EH (cell line): Measurements from ENCODE around the gene PHYKPL.

Experiments
- DNase-seq: peaks from one replicate; pipeline ENCODE4 v3.0.0-alpha.2; 2015; ENCODE audit warnings: low read depth

PHYKPL gene

DNA sequence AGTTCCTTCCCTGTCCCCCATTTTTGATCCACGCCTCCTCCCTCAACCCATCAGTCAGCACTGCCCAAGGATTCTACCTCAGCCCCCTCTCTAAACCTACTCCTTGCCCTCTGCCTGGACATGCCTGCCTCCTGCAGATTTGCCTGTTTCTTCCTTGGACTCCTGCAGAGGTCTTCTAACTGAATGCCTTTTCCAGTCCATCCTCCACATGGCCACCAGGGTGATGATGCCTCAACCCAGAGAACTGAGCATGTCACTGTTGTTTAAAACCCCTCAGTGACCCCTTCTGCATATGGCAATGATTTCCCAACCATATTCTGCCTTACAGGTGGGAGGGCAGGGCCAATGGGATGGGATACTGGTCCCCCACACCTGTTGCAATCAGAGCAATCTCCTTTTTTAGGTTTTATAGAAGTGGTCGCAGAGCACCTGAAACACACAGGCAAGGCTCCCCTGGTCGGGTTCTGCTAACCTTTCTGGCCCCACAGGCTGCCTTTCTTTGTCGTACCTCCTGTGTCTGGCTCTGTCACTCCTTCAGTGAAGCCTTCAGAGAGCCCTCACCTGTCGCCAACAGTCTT is 9.3 kb downstream of the PHYKPL start:
- no peak for DNase-seq

DNA sequence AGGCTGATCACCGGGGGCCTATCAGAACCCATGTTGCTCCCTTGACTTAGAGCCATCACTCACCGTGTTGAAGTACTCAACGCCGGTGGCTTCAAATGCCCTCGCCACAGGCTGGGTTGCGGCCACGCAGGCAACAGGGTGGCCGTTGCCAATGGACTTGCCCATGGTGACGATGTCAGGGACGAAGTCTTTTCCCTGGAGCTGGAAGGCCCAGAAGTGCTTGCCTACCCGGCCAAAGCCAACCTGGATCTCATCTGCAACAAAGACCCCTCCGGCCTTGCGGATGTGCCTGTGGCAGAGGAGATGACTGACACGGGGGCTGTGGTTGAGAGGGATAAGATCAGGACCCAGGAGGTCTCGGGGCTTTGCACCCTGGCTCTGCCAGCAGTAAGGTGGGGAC is 10.3 kb downstream of the PHYKPL start:
- no peak for DNase-seq

DNA sequence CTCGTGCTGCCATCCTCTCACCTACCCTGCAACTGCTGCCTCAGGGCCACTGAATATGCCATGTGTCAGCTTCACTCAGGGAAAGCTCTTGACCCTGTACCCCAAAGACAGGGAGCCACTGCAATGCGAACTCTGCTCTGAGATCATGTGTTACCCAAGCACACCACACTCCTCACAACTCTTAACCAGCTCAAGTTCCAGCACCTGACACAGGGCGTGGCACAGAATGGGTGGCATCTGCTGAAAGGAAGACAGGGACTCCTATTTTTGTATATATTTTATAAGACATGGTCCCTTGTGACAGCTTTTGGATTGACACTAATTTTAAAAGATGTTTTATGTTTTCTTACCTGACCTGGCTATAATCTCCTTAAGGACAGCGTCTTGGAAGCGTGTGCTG is 10.7 kb downstream of the PHYKPL start:
- DNase-seq = no peak

DNA sequence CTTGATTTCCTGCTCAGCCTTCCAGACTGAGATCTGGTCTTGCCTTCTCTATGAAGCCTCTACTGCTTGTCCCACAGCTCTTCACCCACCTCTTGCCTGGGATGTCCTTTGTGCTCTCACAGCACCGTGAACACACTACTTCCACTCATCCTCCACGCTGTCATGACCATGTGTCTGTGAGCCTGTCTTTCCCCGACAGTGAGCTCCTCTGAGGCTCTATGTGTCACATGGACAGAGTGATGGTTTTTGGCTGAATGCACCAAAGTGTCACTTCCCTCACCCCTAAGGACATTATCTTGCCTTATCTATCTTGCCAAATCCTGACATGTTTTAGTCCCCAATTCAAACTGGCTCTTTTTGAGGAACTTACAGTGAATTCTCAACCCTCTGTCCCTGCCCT is 11.3 kb downstream of the PHYKPL start:
- DNase-seq = no peak

DNA sequence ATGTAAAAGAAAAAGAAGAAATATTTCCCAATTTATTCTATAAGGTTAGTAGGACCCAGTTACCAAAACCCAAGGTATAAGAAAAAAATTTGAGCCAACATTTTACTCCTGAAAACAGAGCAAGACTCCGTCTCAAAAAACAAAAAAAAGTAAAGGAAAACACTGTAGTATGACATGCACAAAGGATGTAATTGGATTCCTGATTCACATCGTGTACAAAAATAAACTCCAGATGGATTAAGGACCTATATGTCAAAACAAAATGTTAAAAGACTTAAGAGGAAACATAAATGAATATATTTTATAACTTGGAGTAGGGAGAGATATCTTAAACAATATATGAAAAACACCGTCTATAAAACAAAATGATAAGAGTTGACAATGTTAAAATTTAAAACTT is 13.8 kb downstream of the PHYKPL start:
- DNase-seq = no peak

DNA sequence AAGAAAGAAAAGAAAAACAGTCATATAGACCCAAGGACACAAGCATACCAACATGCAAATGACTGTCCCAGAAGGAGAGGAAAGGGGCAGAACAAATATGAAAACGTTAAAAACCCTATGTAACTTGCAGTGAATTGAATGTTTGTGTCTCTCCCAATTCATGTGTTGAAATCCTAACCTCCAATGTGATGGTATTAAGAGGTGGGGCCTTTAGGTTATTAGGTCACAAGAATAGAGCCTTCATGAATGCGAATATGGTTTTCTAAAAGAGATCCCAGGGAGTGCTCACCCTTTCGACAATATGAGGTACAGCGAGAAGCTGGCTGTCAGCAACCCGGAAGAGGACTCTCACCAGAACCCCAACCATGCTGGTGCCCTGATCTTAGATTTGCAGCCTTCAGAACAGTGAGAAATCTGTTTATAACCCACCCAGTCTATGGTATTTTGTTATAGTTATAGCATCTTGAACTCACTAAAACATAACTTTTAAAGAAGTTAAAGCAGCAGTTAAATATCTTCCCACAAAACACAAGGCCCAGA is 14.3 kb downstream of the PHYKPL start:
- DNase-seq = no peak

DNA sequence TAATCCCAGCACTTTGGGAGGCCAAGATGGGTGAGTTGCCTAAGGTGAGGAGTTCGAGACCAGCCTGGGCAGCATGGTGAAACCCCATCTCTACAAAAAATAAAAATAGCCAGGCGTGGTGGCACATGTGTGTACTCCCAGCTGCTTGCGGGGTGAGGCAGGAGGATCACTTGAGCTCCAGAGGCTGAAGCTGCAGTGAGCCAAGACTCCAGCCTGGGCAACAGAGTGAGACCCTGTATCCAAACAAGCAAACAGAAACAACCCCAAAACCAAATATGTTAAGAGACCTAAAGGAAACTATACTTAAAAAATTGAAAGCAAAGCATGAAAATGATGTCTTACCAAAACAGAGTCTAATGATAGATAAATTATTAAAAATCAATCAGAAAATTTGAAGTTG is 15.8 kb downstream of the PHYKPL start:
- no peak for DNase-seq

DNA sequence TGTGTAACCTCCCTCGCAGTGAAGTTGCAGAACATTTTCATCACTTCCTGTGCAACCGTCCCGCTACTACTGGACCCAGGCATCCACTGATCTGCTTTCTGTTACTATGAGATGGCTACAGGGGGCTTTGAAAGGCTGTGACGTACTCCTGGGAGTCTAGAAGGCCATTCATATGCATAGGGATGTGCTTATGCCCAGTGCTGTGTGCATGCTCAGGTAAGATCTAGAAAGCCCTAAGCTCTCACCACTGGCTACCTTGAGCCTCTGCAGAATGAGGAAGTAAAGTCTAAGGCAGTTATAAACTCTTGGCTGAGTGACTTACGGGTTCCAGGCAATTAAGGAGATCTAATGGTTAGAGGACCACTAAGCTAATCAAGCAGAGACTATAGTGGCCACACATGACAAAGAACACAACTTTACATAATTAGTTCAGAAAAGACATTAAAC is 16.5 kb downstream of the PHYKPL start:
- DNase-seq = no peak

DNA sequence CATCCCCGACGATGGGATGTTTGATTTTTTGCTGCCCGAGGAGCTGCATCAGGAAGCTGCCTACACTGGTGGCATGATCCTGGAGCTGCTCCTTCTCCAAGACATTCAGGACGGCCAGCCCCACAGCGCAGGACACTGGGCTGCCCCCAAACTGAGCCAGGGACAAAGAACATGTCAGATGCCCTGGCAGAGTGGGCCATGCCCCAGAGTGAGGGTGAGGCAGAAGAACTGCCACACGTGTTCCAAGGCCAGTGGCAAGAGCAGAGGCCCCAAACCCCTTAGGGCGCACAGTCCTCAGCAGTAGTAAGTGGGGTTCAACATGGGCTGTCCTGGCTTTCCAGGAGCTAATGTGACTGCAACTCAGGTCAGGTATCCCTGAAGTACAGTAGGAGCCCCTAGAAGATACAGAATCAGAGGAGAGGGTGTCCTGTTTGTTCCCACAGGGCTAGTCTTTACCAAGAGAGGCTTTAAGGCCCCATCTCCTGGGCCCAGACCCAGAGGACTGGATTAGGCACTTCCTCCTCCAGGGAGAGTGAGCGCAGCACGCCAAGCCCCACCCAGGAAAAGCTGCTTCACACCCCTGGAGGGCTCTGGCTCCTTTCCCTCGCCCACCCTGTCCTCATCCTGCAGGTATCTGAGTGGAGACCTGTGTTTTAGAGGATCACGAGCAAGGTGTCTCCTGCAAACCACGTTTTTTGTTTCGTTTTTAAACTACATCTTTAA is 17.2 kb downstream of the PHYKPL start:
- no peak for DNase-seq

DNA sequence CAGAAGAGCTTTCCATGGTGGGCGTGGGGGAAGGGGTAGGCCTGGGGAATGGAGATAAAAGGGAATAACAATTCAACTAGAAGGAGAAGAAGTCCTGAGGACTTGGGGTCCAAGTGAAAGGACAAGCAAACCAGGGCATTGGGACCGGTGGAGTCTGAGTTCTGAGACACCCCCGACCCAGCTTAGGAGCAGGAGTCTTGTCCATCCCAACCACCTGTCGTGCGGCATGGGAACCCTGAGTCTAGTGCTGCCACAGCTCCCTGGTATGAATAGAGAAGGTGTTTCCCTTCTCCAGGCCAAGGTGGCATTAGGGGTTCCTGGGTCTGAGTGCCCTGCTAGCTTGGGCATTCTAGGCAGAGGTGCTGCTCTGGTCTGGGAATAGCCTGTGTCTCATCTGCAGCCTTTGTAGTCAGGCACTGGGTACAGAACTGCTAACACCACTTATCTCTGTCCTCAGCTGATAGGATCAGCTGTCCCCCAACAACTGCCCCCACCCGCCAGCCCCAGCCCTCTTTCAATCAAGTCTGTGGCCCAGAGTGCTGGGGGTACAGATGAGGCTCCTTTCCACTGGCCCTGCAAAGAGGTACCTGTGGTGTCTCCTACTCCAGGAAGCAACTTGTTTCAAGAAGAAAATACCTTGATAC is 18.3 kb downstream of the PHYKPL start:
- no peak for DNase-seq

DNA sequence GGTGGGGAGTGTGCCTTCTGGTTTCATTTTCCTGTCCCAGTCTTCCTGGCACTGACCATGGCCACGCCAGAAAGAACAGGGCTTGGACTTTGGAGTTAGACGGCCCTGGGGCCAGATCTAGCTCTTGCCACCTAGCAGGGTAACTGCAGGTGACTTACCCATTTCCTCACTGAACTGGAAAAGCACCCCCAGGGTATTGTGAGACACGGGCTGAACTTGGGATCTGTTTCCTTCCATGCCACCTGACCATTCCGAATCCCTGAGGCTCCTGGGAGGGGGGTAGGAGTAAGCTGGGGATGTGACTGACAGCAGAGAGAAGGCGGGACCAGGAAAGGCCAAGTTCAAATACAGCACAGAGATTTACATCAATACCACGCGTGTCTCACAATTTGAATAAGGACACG is 18.9 kb downstream of the PHYKPL start:
- DNase-seq = no peak

DNA sequence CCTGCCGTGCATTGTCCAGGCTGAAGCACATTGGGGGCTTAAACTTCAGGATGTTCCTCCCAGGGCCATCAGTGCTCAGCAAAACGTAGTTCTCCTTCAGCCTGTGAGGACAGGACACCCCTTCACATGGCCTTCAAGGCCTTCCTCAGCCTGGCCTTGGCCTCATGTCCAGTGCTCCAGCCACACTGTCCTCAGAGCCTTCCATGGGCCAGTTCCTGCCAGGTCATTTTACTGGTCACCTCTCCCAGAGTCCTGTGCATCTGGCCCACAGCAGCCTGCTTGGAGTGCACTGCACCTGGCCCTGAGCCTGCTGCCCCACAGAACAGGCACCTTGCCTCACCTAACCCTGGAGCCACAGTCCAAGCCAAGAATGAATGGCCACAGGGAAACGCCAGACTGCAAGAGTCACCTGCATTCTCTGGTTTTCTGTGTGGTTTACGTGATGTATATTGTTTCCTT is 19.6 kb downstream of the PHYKPL start:
- no peak for DNase-seq

DNA sequence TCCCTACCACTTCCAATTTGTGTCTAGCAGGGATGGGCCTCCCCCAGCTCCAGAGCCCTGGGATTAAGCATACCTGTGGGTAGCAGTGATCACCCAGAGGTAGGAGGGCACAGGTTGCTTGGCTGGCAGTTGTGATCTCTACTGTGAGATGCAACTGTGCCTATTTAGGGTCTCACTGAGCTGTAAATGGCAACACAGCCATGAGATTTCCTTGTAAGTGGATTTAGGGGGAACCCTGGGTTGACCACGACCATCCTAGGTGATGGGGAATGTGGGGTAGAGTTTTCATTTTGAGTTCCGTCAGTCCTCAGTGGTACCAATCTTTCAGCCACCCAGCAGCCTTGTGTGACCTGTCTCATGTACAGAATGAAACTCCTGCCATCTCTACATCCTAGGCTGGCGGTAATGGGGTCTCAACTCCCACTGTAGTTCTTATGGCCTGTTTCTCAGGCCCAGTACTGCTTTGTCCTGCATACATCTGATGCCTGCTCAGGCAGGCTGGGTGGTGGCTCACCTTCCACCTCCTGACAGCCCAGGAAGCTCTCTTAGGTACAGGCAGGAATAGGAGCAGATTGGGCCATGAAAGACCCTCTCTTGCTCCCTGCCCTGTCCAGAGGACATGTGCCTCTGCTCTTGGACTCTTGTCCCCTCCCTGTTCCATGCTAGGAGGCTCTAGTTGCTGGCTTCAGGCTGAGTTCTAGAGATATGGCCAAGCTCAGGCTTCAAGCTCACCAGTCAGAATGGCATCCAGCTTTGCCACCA is 20.2 kb downstream of the PHYKPL start:
- no peak for DNase-seq

DNA sequence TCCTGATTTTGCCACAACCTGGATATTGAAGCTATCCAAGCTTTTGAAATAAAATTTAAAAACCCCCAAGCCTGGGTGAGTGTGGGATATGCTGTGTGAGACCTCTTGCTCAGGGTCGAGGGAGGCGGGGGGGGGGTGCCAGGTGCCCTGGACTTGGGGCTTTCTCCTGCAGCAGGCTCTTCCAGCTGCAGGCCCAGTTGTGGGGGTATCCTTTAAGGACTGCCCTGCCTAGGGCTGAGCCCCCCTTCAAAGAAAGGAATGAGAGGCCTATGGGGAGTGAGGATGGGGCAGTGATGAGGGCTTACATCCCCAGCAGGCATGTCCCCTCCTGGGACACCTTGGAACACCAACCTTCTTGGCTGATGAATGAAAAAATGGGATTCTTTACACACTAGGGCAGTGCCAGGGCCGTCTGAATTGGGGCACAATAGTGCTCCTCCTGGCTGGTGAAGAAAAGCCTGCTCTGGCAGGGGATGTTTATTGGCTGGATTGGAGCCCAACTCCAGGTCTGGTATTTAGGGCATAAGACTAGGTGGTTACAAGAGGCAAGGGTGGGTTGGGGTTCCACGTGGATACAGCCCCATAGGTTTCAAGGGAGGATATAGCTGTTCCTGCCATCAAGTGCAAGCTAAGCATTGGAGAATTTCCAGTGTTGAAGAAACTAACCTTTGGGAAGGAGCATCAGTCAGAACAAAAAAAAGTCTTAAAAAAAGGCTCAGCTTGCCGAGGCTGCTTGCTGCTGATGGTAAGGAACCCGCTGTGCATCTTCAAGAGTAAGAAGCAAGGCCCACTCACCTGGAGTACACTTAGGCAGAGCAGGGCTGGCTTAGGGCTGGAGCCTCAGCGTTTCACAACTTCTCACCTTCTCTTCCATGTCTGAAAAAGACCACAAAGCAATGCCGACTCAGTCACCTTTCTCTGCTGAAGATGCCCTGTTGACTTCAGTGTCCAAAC is 21.2 kb downstream of the PHYKPL start:
- no peak for DNase-seq

DNA sequence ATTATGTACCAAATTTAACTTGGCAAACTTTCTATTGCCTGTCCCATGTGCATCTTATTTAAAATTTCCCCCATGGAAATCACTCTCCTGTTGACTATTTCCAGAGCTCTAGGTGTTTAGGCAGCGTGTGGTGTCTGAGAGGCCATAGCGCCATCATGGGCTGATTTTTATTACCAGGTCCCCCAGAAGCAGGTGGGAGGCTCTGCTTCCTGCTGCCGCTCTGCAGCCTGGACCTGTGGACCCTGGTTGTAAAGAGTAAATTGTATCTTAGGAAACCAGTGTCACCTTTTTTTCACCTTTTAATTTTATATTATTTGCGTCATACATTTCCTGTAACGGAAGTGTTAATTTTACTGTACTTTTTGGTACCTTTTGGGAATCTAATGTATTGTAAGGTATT is 21.9 kb downstream of the PHYKPL start:
- DNase-seq = no peak

DNA sequence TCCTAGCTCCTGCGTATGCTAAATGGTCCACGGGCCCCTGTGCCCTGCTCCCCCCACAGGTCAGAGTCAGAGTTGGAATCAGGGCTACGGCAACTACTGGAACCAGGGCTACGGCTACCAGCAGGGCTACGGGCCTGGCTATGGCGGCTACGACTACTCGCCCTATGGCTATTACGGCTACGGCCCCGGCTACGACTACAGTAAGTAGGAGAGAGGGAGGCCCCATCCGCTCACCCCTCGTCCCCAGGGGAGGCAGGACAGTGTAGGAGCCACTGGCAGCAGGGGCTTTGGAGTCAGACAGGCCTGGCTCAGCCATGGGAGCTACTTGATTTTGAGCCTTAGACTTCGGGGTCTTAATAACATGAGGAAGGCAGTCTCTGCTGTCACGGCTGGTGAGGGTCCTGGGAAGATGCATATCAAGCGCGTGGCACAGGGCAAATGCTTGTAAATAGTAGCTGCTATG is 22.5 kb downstream of the PHYKPL start:
- no peak for DNase-seq

DNA sequence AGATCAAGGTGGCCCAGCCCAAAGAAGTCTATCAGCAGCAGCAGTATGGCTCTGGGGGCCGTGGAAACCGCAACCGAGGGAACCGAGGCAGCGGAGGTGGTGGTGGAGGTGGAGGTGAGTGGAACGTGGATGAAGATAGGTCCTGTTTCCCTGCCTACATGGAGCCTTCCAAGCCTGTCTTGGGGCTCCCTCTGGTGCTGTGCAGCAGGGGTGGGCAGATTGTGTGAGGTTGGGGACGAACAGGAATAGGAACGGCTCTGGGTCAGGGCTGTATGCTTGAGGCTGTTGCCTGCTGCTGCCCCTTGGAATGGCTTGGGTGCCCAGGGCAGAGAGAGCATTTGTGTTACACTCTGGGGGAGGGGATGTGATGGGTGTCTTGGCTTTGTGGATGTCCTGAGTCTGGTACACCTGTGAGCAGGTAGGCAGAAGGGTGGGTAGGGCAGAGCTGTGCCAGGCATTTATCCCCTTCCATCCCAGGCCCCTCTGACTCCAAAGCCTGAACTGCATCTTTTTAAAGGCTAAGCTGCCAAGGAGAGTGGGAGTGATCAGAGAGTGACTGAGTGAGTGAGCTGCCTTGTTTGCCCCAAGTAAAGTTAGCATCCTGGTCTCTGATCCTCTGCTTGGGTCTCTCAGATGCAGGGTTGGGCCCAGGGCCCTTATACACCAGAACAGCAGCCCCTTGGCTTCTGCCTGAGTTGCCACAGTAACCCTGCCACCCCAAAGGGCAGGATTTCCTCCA is 23.1 kb downstream of the PHYKPL start:
- DNase-seq = no peak

DNA sequence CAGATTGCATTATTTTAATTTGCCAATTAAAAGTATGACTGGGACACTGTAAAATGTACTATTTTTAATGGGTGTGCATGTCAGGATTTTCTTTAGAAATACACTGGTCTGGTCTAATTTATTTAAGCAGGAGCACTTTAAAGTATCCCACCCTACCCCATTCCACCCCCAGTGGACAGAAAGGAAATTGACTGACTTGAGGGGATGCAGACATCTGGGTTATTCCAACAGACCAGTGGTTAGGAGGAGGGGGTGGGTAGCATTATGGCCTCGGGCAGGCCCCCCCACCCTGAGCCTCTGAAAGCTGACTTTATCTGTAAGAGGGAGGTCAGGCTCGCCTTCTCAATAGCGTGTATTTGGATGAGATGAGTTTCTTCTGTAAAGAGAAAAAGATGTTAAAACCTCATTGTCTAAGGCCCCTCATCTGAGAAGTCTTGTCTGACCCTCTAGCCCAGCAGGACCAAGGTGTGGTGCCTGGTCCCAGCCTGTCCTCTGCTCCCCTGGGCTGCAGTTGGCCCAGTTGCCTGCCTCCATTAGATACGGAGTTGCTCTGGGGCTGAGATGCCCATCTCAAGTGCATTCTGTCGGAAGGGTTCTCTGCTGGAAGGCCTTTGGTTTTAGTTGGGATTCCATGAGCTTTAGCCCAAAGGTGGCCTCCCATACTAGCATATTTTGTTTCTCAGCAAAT is 23.9 kb downstream of the PHYKPL start:
- no peak for DNase-seq

DNA sequence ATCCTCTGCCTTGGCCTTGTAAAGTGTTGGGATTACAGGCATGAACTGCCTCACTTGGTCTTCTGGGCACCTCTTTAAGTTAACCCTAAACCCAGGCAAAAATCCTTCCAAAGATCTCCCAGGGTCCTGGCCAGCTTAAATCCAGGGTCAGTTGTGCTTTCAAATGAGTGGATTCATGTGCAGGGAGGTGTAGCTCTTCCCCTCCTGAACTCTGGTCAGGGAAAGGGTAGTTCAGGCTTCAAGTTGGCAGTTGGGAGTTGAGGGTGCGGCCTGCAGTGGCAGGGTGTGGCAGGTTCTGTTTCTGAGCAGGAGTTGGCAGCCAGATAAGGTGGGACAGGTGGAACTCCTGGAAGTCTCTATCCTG is 24.7 kb downstream of the PHYKPL start:
- DNase-seq = no peak
